ENCODE results near the gene AIP.
"Not testable (repeated sequence)": the region's sequence is repeated elsewhere in the genome, so short reads cannot be mapped to it uniquely, and the experiment has no call there.

The AIP gene

GRCh38 chr11:67507864-67508485 is 25.1 kb downstream of the AIP start, which contains the start of gene CDK2AP2:
Gene CDK2AP2, minus strand, starts transcription at chr11:67508162. Its CDS starts 80 bp downstream, at chr11:67508082.
- peak; percentile 96 for DNase-seq

GRCh38 chr11:67508486-67509121 is 25.8 kb downstream of the AIP start:
- peak; percentile 99 for DNase-seq

- DNase-seq, result no peak
These were observed 27.2 kb downstream of the AIP start for GRCh38 chr11:67510023-67510345.

GRCh38 chr11:67511558-67511957 is 28.7 kb downstream of the AIP start:
- DNase-seq, result not testable (repeated sequence)

GRCh38 chr11:67514116-67514515 is 31.3 kb downstream of the AIP start:
- DNase-seq, result no peak

GRCh38 chr11:67516806-67517205 is 34.0 kb downstream of the AIP start:
- no peak for DNase-seq

- DNase-seq, result no peak
These were observed 35.1 kb downstream of the AIP start for GRCh38 chr11:67517784-67518552.

- DNase-seq, result no peak
These were observed 36.9 kb downstream of the AIP start for GRCh38 chr11:67519726-67520125.

- DNase-seq, result no peak
These were observed 38.3 kb downstream of the AIP start for GRCh38 chr11:67520856-67521824.

- DNase-seq, result no peak
These were observed 39.1 kb downstream of the AIP start for GRCh38 chr11:67521924-67522323.

- no peak for DNase-seq
These were observed 39.5 kb downstream of the AIP start for GRCh38 chr11:67522338-67522737.

GRCh38 chr11:67522844-67523555 is 40.2 kb downstream of the AIP start, which contains the start of gene CABP2:
Gene CABP2, minus strand, starts transcription at chr11:67523446. Its CDS starts 120 bp downstream, at chr11:67523326.
- no peak for DNase-seq

- no peak for DNase-seq
These were observed 41.0 kb downstream of the AIP start for GRCh38 chr11:67523556-67524479.

GRCh38 chr11:67524480-67524808 is 41.6 kb downstream of the AIP start:
- no peak for DNase-seq

- DNase-seq, result no peak
These were observed 42.6 kb downstream of the AIP start for GRCh38 chr11:67525275-67525976.

- DNase-seq, result no peak
These were observed 45.5 kb downstream of the AIP start for GRCh38 chr11:67528376-67528775.

- no peak for DNase-seq
These were observed 47.4 kb downstream of the AIP start for GRCh38 chr11:67530282-67530592.

GRCh38 chr11:67532889-67533288 is 50.1 kb downstream of the AIP start:
- no peak for DNase-seq

GRCh38 chr11:67534070-67534679 is 51.3 kb downstream of the AIP start:
- no peak for DNase-seq

- no peak for DNase-seq
These were observed 52.7 kb downstream of the AIP start for GRCh38 chr11:67535561-67535960.

All from effector CD4-positive, alpha-beta T cell (primary cell).